GM18519 (cell line): ENCODE measurements around the gene HSPA14.
"Not testable (repeated sequence)": the region's sequence is repeated elsewhere in the genome, so short reads cannot be mapped to it uniquely, and the experiment has no call there.

Experiments
- ATAC-seq: cut with Tn5 transposase; IDR thresholded peaks from one replicate; pipeline ENCODE4 v1.9.1; 2021; ENCODE audit warnings: mild to moderate bottlenecking, moderate library complexity; ENCODE audit not compliant: unreplicated experiment, low FRiP score

The HSPA14 gene

DNA sequence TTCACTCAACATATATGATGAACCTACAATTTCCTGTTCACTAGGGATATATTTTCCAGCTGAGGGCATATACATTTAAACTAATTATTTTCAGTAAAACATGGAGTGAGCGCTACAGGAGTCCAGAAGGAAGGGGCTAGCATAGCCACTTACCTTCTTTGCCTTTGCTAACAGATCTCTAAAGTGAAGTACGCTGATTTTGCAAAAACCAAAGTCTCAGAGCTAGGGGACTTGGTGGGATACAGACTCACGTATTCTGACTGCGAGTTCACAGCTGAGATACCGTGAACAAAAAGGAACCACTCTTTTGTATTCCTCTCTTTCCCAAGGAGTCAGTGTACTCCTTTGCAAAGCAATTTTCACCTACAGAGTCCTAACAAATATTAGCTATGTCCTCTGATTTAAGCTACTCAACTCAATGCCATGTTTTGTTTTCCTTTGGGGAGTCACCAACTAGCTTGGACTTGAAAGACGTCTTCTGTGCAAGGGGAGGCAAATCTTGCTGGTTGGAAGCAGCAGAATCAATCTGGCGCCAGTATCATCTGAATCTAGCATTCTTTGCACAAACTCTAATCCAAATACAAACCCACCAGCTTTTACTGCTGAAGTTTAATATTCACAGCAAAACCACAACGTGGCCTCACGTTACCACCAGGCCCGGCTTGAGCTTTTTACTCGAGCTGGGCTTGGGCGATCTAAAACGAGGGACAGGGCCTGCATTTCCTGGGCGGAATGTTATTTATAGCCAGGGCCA is 926 bp upstream of the HSPA14 start:
- ATAC-seq, result no peak

DNA sequence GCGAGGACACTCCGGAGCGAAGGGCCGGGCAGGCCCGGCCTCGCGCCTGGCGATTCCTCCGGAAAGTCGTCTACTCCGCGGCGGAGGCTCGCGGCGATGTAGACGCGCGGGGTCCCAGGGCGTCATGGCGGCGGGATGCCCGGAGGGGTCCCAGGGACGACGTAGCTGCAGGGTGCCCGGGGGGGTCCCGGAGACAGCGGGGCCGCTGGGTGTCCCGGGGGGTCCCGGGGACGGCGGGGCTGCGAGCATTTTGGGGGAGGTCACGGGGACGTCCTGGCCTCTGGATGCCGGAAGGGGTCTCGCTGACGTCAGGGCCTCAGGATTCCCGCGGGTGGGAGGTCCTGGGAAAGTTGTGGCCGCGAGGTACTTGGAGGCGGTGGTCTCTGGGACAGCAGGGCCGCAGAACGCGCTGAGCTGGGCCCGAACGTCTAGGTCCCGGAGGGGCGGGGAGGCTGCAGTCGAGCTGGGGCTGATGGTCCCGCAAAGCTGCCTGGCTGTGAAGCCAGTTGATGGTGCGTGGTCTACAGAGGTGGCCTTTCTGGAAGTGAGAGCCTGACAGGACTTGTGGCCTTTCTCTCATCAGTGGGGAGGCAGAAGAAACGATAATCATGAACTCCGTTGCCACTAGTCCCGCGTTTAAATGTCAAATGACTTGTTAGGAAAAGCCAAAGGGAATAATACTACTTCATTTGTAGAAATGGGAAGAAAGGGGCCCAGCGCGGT is 637 bp downstream of the HSPA14 start:
- ATAC-seq, result no peak

DNA sequence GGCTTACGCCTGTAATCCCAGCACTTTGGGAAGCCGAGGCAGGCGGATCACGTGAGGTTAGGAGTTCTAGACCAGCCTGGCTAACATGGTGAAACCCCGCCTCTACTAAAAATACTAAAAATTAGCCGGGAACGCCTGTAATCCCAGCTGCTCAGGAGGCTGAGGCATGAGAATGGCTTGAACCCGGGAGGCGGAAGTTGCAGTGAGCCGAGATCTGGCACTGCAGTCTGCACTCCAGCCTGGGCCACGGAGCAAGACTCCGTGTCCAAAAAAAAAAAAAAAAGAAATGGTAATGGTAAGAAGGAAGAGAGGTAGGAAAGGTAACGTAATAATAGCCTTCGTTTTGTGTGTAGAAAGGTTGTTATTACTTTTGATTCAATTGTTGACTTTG is 1.2 kb downstream of the HSPA14 start:
- no peak for ATAC-seq

- ATAC-seq, result no peak
Measured at GRCh38 chr10:14840178-14840577, 2.1 kb downstream of the HSPA14 start.

GRCh38 chr10:14843327-14843988 is 5.4 kb downstream of the HSPA14 start:
- ATAC-seq, result no peak

- ATAC-seq, result no peak
Measured at GRCh38 chr10:14844948-14845347, 6.8 kb downstream of the HSPA14 start.

DNA sequence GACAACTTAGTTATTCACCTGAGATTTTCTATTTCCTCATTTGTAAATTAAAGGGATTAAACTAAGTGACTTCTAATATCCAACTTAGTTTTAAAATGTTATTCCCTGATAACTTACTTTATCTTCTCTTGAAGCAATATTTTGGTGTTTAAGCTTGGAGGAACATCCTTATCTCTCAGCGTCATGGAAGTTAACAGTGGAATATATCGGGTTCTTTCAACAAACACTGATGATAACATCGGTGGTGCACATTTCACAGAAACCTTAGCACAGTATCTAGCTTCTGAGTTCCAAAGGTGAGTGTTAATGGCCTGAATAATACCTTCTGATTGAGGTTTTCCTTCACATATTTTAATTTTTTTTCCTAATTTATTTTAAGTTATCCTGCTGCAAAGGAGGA is 14.1 kb downstream of the HSPA14 start:
- ATAC-seq, result no peak

DNA sequence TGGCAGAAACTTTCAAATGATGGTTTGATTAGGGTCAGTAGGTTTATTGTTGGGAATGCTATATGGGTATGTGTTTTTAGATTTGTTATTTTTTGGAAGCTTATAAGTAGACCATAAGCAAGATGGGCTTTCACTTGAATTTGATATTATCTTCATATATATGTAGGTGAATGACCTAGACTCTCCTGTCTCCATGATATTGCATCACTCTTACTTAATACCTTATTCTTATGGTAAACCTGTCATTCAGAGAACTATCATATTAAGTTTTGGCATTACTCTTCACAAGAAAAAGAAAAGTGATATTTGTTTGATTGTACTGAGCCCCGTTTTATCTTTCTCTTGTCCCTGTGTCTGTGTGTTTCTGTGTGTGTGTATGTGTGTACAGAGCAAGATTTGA is 17.3 kb downstream of the HSPA14 start:
- ATAC-seq, result no peak

- ATAC-seq, result no peak
Measured at GRCh38 chr10:14858338-14858960, 20.3 kb downstream of the HSPA14 start.

DNA sequence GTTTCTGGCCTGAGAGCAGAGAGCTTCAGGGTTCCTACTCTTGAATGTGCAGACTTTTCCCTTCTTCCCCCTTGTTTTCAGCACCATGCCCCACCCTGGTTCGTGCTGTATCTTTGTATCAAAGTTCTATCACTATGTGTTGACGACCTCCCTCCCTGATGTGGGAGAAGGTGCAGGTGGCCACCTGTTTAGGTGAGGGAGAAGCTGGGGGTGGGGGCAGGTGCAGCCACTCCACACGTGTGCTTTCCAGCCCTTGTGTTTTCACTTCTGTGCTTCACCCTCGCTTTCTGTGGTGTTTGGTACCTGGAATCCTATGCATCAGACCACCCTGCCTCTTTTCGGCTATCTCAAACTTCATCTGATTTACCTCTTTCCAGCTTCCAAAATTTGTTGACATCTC is 20.9 kb downstream of the HSPA14 start:
- ATAC-seq, result no peak

- ATAC-seq, result no peak
Measured at GRCh38 chr10:14859775-14860174, 21.7 kb downstream of the HSPA14 start.

DNA sequence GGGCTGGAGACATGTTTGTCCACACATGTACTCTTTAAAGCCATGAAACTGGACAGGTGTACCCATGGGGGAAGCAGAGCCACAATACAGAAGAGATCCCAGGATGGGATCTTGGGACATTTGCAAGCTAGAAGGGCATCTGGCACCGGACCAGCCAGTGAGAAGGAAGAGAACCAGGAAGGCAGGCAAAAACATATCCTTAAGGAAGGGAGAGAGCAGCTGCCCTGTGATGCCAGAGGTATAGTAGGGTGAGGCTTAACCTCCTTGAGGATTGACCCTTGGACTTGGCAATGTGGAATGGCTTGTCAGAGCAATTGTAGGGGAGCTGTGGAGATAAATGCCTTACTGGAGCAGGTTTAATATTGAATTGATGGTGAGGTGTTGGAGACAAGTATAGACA is 22.7 kb downstream of the HSPA14 start:
- ATAC-seq, result no peak

DNA sequence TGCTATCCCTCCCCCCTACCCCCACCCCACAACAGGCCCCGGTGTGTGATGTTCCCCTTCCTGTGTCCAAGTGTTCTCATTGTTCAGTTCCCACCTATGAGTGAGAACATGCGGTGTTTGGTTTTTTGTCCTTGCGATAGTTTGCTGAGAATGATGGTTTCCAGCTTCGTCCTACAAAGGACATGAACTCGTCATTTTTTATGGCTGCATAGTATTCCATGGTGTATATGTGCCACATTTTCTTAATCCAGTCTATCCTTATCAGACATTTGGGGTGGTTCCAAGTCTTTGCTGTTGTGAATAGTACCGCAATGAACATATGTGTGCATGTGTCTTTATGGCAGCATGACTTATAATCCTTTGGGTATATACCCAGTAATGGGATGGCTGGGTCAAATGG is 26.4 kb downstream of the HSPA14 start:
- not testable (repeated sequence) for ATAC-seq

- ATAC-seq, result not testable (repeated sequence)
Measured at GRCh38 chr10:14864871-14865270, 26.8 kb downstream of the HSPA14 start.

- no peak for ATAC-seq
Measured at GRCh38 chr10:14873090-14873760, 35.1 kb downstream of the HSPA14 start.

GRCh38 chr10:14875941-14876340 is 37.8 kb downstream of the HSPA14 start:
- no peak for ATAC-seq

GRCh38 chr10:14876764-14877163 is 38.7 kb downstream of the HSPA14 start:
- no peak for ATAC-seq

GRCh38 chr10:14878266-14879123 is 40.4 kb downstream of the HSPA14 start, which contains the start of gene SUV39H2:
SUV39H2 (plus strand) TSS chr10:14878866; CDS start chr10:14878889, 23 bp downstream.
- ATAC-seq, result peak; percentile 75

DNA sequence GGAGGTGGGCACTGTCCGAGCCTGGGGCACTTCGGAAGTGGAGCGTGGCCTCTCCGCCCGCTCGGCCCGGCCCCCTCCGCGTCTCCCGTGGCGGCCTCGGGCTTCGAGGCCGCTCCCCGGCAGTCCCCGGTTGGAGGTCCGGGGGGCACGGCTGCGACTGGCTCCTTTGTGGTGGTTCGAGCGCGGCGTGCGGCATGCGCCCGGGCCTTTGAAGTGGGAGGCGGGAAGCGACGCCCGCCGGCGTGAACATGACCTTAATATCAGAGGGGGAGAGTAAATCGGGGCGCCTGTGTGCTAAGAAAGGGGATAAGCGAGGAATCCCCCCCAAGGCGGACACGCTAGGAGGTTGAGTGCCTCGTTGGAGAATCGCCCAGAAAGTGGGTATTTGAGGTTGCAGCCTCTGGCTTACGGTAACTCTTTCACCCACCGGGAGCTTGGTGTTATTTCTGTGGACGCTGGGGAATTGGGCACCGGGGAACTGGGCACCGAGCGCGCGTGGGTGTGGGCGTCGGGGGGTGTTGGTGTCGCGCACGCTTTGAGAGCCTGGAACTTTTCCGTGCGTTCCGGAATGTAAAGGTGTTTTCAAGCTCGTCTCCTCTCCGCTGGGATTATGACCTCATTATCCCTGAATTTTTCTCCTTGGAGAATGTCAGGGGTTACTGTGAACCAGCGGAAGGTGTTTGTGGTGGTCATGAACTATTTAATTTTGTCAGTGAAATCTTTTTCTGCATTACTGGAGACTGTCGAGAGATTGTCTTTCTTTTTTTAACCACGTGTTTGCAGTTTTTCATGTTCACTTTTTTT is 41.2 kb downstream of the HSPA14 start:
- no peak for ATAC-seq
